WTC11 (cell line): Measurements from ENCODE around the gene GOLGA6L10.
"Not testable (repeated sequence)": the region's sequence is repeated elsewhere in the genome, so short reads cannot be mapped to it uniquely, and the experiment has no call there.

Experiments used
- CREM ChIP-seq: sonication (generic); formaldehyde crosslinking; IDR thresholded peaks from 2 replicates; pipeline ENCODE4 v1.8.1; 2022; ENCODE audit warnings: mild to moderate bottlenecking, missing genetic modification reagents, moderate library complexity
- CTCF ChIP-seq: fragments of 200-600 bp; IDR thresholded peaks from 2 replicates; pipeline ENCODE4 v1.8.0; 2022; ENCODE audit warnings: antibody characterized with exemption
- ERG ChIP-seq: fragments of 250-450 bp; sonication (Bioruptor Pico); IDR thresholded peaks from 2 replicates; pipeline ENCODE4 v1.8.0; 2021; ENCODE audit warnings: mild to moderate bottlenecking
- ESRRA ChIP-seq: sonication (generic); formaldehyde crosslinking; IDR thresholded peaks from 2 replicates; pipeline ENCODE4 v1.8.1; 2022; ENCODE audit warnings: mild to moderate bottlenecking, missing genetic modification reagents, borderline replicate concordance
- IRF1 ChIP-seq: sonication (generic); formaldehyde crosslinking; IDR thresholded peaks from 2 replicates; pipeline ENCODE4 v1.8.0; 2023; ENCODE audit warnings: missing genetic modification reagents
- MAX ChIP-seq: sonication (generic); formaldehyde crosslinking; IDR thresholded peaks from 2 replicates; pipeline ENCODE4 v1.8.0; 2022; ENCODE audit warnings: mild to moderate bottlenecking, missing genetic modification reagents
- RELA ChIP-seq: sonication (generic); formaldehyde crosslinking; IDR thresholded peaks from 2 replicates; pipeline ENCODE4 v1.8.1; 2022; ENCODE audit warnings: missing genetic modification reagents, mild to moderate bottlenecking, borderline replicate concordance
- SMAD3 ChIP-seq: sonication (generic); formaldehyde crosslinking; IDR thresholded peaks from 2 replicates; pipeline ENCODE4 v1.8.0; 2022; ENCODE audit warnings: missing genetic modification reagents, mild to moderate bottlenecking, borderline replicate concordance
- USF2 ChIP-seq: sonication (generic); formaldehyde crosslinking; IDR thresholded peaks from 2 replicates; pipeline ENCODE4 v1.8.1; 2023; ENCODE audit warnings: mild to moderate bottlenecking, missing genetic modification reagents, moderate library complexity
- ZBTB43 ChIP-seq: sonication (generic); formaldehyde crosslinking; IDR thresholded peaks from 2 replicates; pipeline ENCODE4 v1.8.1; 2023; ENCODE audit warnings: mild to moderate bottlenecking, missing genetic modification reagents
- ZNF121 ChIP-seq: sonication (generic); formaldehyde crosslinking; IDR thresholded peaks from 2 replicates; pipeline ENCODE4 v1.8.0; 2023; ENCODE audit warnings: missing genetic modification reagents

GRCh38 chr15:82320861-82321260 lies 28.4 kb downstream of the GOLGA6L10 start:
- TF ChIP-seq IRF1 (CRISPR knock-in tag); CTCF; ZNF121 (CRISPR knock-in tag); RELA (CRISPR knock-in tag); ERG (CRISPR knock-in tag); ZBTB43 (CRISPR knock-in tag); MAX (CRISPR knock-in tag); USF2 (CRISPR knock-in tag); CREM (CRISPR knock-in tag); SMAD3; ESRRA: not testable (repeated sequence)
